Heart left ventricle (tissue), 13 donors: ENCODE data around the gene C11orf16.

Source experiments
- CTCF ChIP-seq, 12 donors: fragments of 200-600 bp; sonication (generic) in 4 of 12; IDR thresholded peaks; one replicate each; pipeline versions ENCODE4 v1.5.0 to v1.8.0; 2018 to 2022; ENCODE audit warnings: antibody characterized with exemption in 12 of 12, mild to moderate bottlenecking in 5 of 12
- POLR2A ChIP-seq, 2 donors: fragments of 450-650 bp; IDR thresholded peaks; one replicate each; pipeline ENCODE4 v1.6.1; 2017; ENCODE audit warnings: antibody characterized with exemption in 2 of 2, mild to moderate bottlenecking in 2 of 2, moderate library complexity in 2 of 2
- donor health status: ischemic (EF 13 %, LVEDD 7.1; RV severe dilation, severe dysfunction).
- donor health status: DM: no; HTN: yes; CAD: no.
- donor health status: DM: no; HTN: no; CAD: no.
- donor health status: ischemic (EF 25% LVEDD 6.9; RV normal size, moderate dysfunction).
- donor health status: ischemic (EF 25% LVEDD 5.7; RV mildly dilated, moderate dysfunction).
- donor health status: ischemic (EF 35%, LVEDD 5.7; RV mildly dilated, moderate dysfunction).
- donor health status: nonischemic (EF 11% LVEDD 7.7; RV severe dilation, severe dysfunction).
- donor health status: DM: yes; HTN: yes; CAD: no.
- donor health status: PGD.
- donor health status: ischemic (EF 29% LVEDD 5.4; RV normal size, mild dysfunction).
- donor health status: nonischemic (EF 23%, LVEDD 6.1; RV moderate dilation, normal function).

- TF ChIP-seq CTCF (IDR thresholded peaks at IDR 0.05): no peak
- TF ChIP-seq POLR2A (IDR thresholded peaks at IDR 0.05): no peak
Measured at GRCh38 chr11:8927233-8927632, 5.5 kb downstream of the C11orf16 start.
